Fibroblast of the aortic adventitia (primary cell): ENCODE measurements around the gene RPS21. TPM values are rescaled to one million over a fixed set of nuclear protein-coding genes. Genes with fewer than 3 reads are reported as not detected.

Experiments
- DNase-seq: peaks from one replicate; pipeline ENCODE4 v3.0.0-alpha.2; 2010; ENCODE audit warnings: low read depth
- H3K4me3 ChIP-seq: 2 replicates; pipeline ENCODE4 v1.5.1; 2011; ENCODE audit warnings: low read depth, mild to moderate bottlenecking, control low read depth, low read length, moderate library complexity
- CTCF ChIP-seq: IDR thresholded peaks from 2 replicates; pipeline ENCODE4 v1.5.1; 2011; ENCODE audit warnings: mild to moderate bottlenecking, low read length, control low read depth, inconsistent platforms; ENCODE audit not compliant: insufficient read depth
- total RNA-seq: library from RNA; depleted of rRNA; stranded (reverse); fragments of >200 nt; gene quantifications from 2 replicates; pipeline ENCODE4 v1.2.3, GENCODE V29; 2012; ENCODE audit warnings: low replicate concordance

Gene RPS21
- total RNA-seq, 1 donor, result 1,887 TPM

- no peak for TF ChIP-seq CTCF
- H3K4me3 ChIP-seq, result no peak overlapping the region
- no peak for DNase-seq
Measured at GRCh38 chr20:62437496-62437895, 50.6 kb downstream of the RPS21 start.

DNA sequence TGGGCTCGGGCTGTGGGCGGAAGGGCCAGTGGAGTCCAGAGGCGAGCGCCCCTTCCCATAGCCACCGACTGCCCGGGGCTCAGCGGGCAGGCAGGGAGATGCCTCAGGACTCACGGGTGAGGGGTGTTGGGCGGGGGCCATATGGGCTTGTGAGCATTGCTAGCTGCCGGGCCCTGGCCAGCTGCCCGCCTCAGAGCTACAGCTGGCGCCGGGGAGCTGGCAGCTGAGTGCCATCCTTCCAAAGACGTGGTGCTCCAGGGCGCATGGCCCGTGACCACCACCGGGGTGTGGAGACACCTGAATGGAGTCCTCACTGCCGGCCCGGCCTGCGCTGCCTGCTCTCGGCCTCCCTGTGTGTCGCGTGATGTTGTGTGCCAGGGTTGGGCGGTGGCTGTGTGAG lies 51.0 kb downstream of the RPS21 start:
- DNase-seq, result no peak
- no peak for TF ChIP-seq CTCF
- no peak overlapping the region for H3K4me3 ChIP-seq

Other genes with a start within 250 kb of the RPS21 start
- gene PSMA7, start 243.7 kb upstream of the RPS21 start, total RNA-seq, result 237 and 282 TPM in 2 replicates
- 5.7 and 8.9 TPM in 2 replicates for gene SS18L1, start 243.3 kb upstream of the RPS21 start, total RNA-seq
- 15.3 and 18.7 TPM in 2 replicates for gene MTG2, start 204.1 kb upstream of the RPS21 start, total RNA-seq
- gene HRH3, start 166.8 kb upstream of the RPS21 start, total RNA-seq, result not detected in 2 replicates
- gene OSBPL2, start 148.6 kb upstream of the RPS21 start, total RNA-seq, result 21.1 and 31.6 TPM in 2 replicates
- gene ADRM1, start 84.1 kb upstream of the RPS21 start, total RNA-seq, result 73.8 and 81.3 TPM in 2 replicates
- 5.6 and 11.1 TPM in 2 replicates for gene LAMA5, start 19.8 kb upstream of the RPS21 start, total RNA-seq
- gene CABLES2, start 20.2 kb downstream of the RPS21 start, total RNA-seq, result 1.1 and 4.3 TPM in 2 replicates
- not detected in 2 replicates for gene RBBP8NL, start 40.4 kb downstream of the RPS21 start, total RNA-seq
- 0.08 TPM in 1 of 2 replicates, not detected in the other for gene GATA5, start 88.9 kb downstream of the RPS21 start, total RNA-seq